ENCODE results near the gene BICD1. TPM values are rescaled to one million over a fixed set of nuclear protein-coding genes. Genes with fewer than 3 reads are reported as not detected.

BICD1 gene
- polyA plus RNA-seq, 1 experiment: 20.1 TPM

DNA sequence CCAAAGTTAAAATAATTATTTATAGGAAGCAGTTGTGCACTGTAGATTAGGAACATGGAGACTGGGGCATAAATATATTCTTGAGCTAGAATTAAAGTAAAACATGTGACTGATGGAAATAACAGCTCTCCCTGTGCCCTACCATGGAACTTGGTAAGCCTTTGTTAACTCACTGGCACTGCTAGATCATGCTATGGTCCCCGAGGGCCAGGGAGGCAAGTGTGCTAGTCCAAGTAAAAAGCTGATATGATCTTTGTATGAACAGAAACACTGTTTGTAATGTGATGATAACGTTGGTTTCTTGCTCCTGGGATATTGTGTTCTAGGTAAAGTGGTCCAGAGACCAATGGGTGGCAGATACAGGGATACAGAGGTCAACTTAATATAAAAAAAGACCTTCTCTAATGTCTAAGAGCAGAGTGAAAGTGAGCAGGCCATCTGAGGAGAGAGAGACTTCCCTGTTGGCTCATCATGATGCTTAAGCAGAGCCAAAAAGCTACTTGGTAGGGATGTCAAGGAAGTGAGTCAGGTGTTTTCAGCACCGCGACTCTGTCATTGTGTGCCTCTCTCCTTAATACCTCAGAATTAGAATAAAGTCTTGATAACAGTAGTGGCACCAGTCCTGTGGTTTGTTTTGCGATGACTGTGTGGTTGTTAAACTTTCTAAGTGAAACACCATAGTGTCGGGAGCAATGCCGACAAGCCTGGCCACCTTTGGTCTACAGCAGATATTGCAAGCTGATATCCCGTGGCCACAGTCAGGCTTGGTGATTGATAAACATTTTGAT lies 27.6 kb downstream of the BICD1 start:
- no peak overlapping the region for H3K27ac ChIP-seq (ENCODE audit: low read depth, low read length)
- no peak for DNase-seq (ENCODE audit: low read depth, low spot score)

DNA sequence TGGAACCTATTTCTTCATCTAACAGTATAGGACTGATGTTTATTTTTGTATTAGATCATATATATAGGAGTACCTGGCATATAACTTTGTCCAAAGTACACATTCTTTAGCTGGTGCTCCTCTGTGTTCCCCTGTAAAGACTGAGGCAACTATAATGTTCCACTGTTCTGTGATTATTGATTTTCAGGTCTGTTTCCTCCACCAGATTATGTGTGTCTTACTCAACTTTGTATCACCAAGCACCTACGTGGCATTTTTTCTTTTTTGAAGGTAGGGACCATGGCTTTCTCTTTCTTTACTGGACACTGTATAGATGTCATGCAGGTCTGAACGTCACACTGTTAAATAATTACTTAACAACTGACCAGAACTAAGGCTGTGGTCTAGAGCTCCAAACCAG lies 29.3 kb downstream of the BICD1 start:
- CTCF ChIA-PET: no interaction called here
- DNase-seq (ENCODE audit: low read depth, low spot score): no peak
- POLR2A ChIA-PET: interaction anchor here (0.7 kb wide), 1 partner anchor 29 kb away, joined by 3 read pairs; no protein-coding TSS in a partner anchor
- Histone ChIP-seq H3K9me3 (ENCODE audit: control insufficient read depth, insufficient read depth, low read length) (no peaks in the 10 kb centered on the region), H3K4me3 (ENCODE audit: low read depth, low read length) (no peak overlapping the region), H3K27me3 (ENCODE audit: control insufficient read depth, insufficient read depth, low read length) (no peaks in the 10 kb centered on the region), H3K27ac (ENCODE audit: low read depth, low read length) (no peak overlapping the region)
- TF ChIP-seq, protein P1, sequence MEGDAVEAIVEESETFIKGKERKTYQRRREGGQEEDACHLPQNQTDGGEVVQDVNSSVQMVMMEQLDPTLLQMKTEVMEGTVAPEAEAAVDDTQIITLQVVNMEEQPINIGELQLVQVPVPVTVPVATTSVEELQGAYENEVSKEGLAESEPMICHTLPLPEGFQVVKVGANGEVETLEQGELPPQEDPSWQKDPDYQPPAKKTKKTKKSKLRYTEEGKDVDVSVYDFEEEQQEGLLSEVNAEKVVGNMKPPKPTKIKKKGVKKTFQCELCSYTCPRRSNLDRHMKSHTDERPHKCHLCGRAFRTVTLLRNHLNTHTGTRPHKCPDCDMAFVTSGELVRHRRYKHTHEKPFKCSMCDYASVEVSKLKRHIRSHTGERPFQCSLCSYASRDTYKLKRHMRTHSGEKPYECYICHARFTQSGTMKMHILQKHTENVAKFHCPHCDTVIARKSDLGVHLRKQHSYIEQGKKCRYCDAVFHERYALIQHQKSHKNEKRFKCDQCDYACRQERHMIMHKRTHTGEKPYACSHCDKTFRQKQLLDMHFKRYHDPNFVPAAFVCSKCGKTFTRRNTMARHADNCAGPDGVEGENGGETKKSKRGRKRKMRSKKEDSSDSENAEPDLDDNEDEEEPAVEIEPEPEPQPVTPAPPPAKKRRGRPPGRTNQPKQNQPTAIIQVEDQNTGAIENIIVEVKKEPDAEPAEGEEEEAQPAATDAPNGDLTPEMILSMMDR (IDR thresholded peaks at IDR 0.05; ENCODE audit: low read depth, low read length): no peak

More for the DNA sequence above, 27.6 kb downstream of the BICD1 start:
- ChIA-PET CTCF (interaction anchor here (0.5 kb wide), 1 partner anchor 481 kb away, joined by 9 read pairs; no protein-coding TSS in a partner anchor), POLR2A (interaction anchor here (1.2 to 1.6 kb wide), 2 partner anchors 19 to 27 kb away, joined by 3 to 4 read pairs; no protein-coding TSS in a partner anchor)
- Histone ChIP-seq H3K27me3 (ENCODE audit: control insufficient read depth, insufficient read depth, low read length) (no peaks in the 10 kb centered on the region), H3K9me3 (ENCODE audit: control insufficient read depth, insufficient read depth, low read length) (no peaks in the 10 kb centered on the region), H3K4me3 (ENCODE audit: low read depth, low read length) (no peak overlapping the region)
- TF ChIP-seq, protein P1 (IDR thresholded peaks at IDR 0.05; ENCODE audit: low read depth, low read length): no peak

DNA sequence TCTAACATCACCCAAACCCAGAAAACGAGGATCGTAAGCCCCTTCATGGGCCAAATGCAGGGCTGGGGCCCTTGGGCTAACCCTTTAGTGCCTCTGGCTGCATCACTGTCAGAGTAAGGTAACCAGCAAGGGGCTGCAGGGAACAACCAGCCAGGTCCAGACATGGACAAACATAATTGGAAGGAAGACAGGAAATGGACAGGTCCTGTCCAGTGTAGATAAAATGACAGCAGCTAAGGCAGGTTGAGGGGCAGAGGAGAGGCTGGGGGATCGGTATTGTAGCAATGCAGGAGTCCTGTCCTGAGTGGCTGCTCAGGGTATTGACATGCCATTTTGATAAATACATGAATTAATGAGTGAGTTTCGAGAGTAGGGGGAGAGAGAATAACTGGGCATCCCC lies 29.8 kb downstream of the BICD1 start:
- POLR2A ChIA-PET: interaction anchor here (0.7 kb wide), 1 partner anchor 29 kb away, joined by 3 read pairs; no protein-coding TSS in a partner anchor
- no peaks in the 10 kb centered on the region for H3K9me3 ChIP-seq (ENCODE audit: control insufficient read depth, insufficient read depth, low read length)
- CTCF ChIA-PET: no interaction called here
- DNase-seq (ENCODE audit: low read depth, low spot score): no peak
- no peaks in the 10 kb centered on the region for H3K27me3 ChIP-seq (ENCODE audit: control insufficient read depth, insufficient read depth, low read length)
- no peak overlapping the region for H3K27ac ChIP-seq (ENCODE audit: low read depth, low read length)
- TF ChIP-seq, protein P1 (IDR thresholded peaks at IDR 0.05; ENCODE audit: low read depth, low read length): no peak
- H3K4me3 ChIP-seq (ENCODE audit: low read depth, low read length): no peak overlapping the region

DNA sequence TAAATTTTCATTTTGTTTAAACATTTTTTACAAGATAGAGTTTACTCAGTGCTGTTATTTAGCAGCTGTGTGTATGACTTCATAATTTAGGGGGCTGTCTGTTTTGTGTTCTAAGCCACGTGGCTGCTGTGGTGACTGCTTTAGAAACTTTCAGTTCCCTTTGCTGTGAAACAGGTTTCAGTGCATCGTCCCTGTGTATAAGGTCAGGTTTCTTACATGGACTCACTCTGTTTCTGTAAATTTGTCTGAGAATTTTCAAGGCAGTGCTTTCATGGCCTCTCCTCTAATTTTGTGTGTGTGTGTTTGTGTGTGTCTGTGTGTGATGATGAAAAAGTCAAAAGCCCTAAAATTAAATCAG lies 32.4 kb downstream of the BICD1 start:
- H3K9me3 ChIP-seq (ENCODE audit: control insufficient read depth, insufficient read depth, low read length): no peaks in the 10 kb centered on the region
- POLR2A ChIA-PET: interaction anchor here (1.2 kb wide), 1 partner anchor 31 kb away, joined by 3 read pairs; no protein-coding TSS in a partner anchor
- CTCF ChIA-PET: no interaction called here
- H3K27ac ChIP-seq (ENCODE audit: low read depth, low read length): peak overlapping the region; percentile 33
- TF ChIP-seq, protein P1 (IDR thresholded peaks at IDR 0.05; ENCODE audit: low read depth, low read length): no peak
- no peaks in the 10 kb centered on the region for H3K27me3 ChIP-seq (ENCODE audit: control insufficient read depth, insufficient read depth, low read length)
- peak overlapping the region; percentile 36 for H3K4me3 ChIP-seq (ENCODE audit: low read depth, low read length)
- DNase-seq (ENCODE audit: low read depth, low spot score): no peak

DNA sequence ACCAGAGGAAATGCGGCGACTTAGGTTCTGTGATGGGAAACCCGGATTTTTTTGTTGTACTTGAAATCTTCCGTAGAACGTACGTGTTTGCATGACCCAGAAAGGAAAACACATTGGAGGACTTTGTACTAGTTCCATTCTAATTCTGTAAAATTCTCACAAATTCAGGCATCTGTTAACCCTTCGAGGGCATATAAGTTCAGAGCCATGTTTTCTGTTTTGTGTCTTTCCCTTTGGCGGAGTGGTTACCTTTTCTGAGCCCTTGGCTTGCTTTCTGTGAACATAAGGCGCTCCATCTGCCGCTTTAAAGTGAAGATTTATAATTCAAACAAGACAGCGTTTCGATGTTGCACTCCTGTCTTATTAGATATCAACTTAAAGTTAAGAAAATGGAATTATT lies 34.2 kb downstream of the BICD1 start:
- Histone ChIP-seq H3K27me3 (ENCODE audit: control insufficient read depth, insufficient read depth, low read length) (no peaks in the 10 kb centered on the region), H3K4me3 (ENCODE audit: low read depth, low read length) (no peak overlapping the region), H3K27ac (ENCODE audit: low read depth, low read length) (no peak overlapping the region), H3K9me3 (ENCODE audit: control insufficient read depth, insufficient read depth, low read length) (no peaks in the 10 kb centered on the region)
- POLR2A ChIA-PET: no interaction called here
- CTCF ChIA-PET: interaction anchor here (1.0 to 1.2 kb wide), 2 partner anchors 17 to 166 kb away, joined by 3 to 4 read pairs; no protein-coding TSS in a partner anchor
- TF ChIP-seq, protein P1 (IDR thresholded peaks at IDR 0.05; ENCODE audit: low read depth, low read length): no peak
- DNase-seq (ENCODE audit: low read depth, low spot score): no peak
